Stimulated activated CD4-positive, alpha-beta T cell treated with anti-CD3 and anti-CD28 coated beads, Interleukin-12 subunit alpha, Interleukin-12 subunit beta, amount 100 ng/mL, for 48 hours (primary cell): Measurements from ENCODE around the gene GPR179.

Source experiments
- DNase-seq, 3 donors: peaks; one replicate each; pipeline ENCODE4 v3.0.0-alpha.2; 2020; ENCODE audit warnings: low read depth in 2 of 3, low spot score in 1 of 3

Gene GPR179

GRCh38 chr17:38343608-38344419 is at the start of gene GPR179:
TSS of gene GPR179 (minus strand) at chr17:38343956. CDS start at chr17:38343789, 167 bp downstream.
- DNase-seq, result no peak

GRCh38 chr17:38379448-38379847 is 35.7 kb upstream of the GPR179 start:
- DNase-seq, result no peak

GRCh38 chr17:38369124-38369886 is 25.5 kb upstream of the GPR179 start:
- DNase-seq, result no peak

GRCh38 chr17:38364741-38365140 is 21.0 kb upstream of the GPR179 start:
- no peak for DNase-seq

- no peak for DNase-seq
These were observed 19.3 kb upstream of the GPR179 start for GRCh38 chr17:38363016-38363415.

GRCh38 chr17:38361694-38362465 is 18.1 kb upstream of the GPR179 start:
- DNase-seq, result no peak

- DNase-seq, result no peak
These were observed 15.1 kb upstream of the GPR179 start for GRCh38 chr17:38358586-38359513.

- DNase-seq, result no peak
These were observed 13.8 kb upstream of the GPR179 start for GRCh38 chr17:38357486-38358123.

- no peak for DNase-seq
These were observed 11.5 kb upstream of the GPR179 start for GRCh38 chr17:38355251-38355650.

GRCh38 chr17:38354466-38354865 is 10.7 kb upstream of the GPR179 start:
- DNase-seq, result no peak

- DNase-seq, result no peak
These were observed 9.9 kb upstream of the GPR179 start for GRCh38 chr17:38353668-38354067.

- DNase-seq, result no peak
These were observed 9.4 kb upstream of the GPR179 start for GRCh38 chr17:38353086-38353604.

GRCh38 chr17:38352245-38353085 is 8.7 kb upstream of the GPR179 start:
- DNase-seq, result no peak

GRCh38 chr17:38351412-38352222 is 7.9 kb upstream of the GPR179 start, which contains the start of gene SOCS7:
TSS of gene SOCS7 (plus strand) at chr17:38351844. CDS start at chr17:38352053, 209 bp downstream.
- peak; percentile 79 to 91 (median 86) for DNase-seq

GRCh38 chr17:38350035-38350434 is 6.3 kb upstream of the GPR179 start:
- DNase-seq, result no peak

- DNase-seq, result peak; percentile 77 to 91 (median 77)
These were observed 5.5 kb upstream of the GPR179 start for GRCh38 chr17:38349097-38349730.

- no peak for DNase-seq
These were observed 2.0 kb upstream of the GPR179 start for GRCh38 chr17:38345743-38346142.

GRCh38 chr17:38344420-38344745 is 627 bp upstream of the GPR179 start:
- DNase-seq, result no peak
